Ramos (cell line): ENCODE data around the gene IL17RC.
"Not testable (repeated sequence)": the region's sequence is repeated elsewhere in the genome, so short reads cannot be mapped to it uniquely, and the experiment has no call there.

Source experiments
- in situ Hi-C: fragments of 300-500 bp; cut with MboI; formaldehyde crosslinking; loops from one replicate; pipeline ENCODE4 v1.14.3; 2022; ENCODE audit warnings: low sequenced_read_pairs; ENCODE audit not compliant: unreplicated experiment

The IL17RC gene, protein sequence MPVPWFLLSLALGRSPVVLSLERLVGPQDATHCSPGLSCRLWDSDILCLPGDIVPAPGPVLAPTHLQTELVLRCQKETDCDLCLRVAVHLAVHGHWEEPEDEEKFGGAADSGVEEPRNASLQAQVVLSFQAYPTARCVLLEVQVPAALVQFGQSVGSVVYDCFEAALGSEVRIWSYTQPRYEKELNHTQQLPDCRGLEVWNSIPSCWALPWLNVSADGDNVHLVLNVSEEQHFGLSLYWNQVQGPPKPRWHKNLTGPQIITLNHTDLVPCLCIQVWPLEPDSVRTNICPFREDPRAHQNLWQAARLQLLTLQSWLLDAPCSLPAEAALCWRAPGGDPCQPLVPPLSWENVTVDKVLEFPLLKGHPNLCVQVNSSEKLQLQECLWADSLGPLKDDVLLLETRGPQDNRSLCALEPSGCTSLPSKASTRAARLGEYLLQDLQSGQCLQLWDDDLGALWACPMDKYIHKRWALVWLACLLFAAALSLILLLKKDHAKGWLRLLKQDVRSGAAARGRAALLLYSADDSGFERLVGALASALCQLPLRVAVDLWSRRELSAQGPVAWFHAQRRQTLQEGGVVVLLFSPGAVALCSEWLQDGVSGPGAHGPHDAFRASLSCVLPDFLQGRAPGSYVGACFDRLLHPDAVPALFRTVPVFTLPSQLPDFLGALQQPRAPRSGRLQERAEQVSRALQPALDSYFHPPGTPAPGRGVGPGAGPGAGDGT

DNA sequence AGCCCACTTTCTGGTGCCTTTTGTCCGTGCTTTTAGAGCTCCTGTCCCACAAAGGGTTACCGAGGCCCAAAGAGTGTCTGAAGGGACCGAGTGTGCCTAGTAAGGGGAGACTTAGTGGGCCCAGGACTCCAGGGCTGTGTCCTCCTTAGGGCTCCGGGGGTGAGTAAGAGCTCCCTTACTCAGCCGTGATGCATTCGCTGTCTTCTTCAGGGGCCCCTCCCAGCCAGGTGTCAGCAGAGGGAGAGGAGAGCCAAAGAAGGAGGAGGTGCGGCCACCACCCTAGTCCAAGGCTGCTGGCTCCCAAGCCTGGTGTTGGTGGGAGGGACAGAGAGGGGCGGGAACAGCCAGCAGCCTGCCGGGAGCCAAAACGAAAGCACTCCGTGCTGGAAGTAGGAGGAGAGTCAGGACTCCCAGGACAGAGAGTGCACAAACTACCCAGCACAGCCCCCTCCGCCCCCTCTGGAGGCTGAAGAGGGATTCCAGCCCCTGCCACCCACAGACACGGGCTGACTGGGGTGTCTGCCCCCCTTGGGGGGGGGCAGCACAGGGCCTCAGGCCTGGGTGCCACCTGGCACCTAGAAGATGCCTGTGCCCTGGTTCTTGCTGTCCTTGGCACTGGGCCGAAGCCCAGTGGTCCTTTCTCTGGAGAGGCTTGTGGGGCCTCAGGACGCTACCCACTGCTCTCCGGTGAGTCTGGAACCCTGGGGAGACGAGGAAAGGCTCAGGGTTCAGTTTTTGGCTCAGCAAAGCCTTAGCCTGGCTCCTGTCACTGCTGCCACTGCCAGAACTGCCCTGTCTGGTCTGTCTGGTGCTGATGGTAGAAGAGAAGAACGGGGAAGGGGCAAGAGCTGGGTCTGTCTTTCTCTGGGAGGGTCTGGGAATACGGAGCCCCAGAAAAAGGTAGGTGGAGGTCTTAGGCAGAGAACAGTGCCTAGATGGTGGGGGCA is at the start of gene IL17RC:
TSS of gene IL17RC (plus strand) at position 365 of the 947 bp plus-strand sequence. CDS start at position 583, 218 bp downstream.
- in situ Hi-C loops: no loop called here

DNA sequence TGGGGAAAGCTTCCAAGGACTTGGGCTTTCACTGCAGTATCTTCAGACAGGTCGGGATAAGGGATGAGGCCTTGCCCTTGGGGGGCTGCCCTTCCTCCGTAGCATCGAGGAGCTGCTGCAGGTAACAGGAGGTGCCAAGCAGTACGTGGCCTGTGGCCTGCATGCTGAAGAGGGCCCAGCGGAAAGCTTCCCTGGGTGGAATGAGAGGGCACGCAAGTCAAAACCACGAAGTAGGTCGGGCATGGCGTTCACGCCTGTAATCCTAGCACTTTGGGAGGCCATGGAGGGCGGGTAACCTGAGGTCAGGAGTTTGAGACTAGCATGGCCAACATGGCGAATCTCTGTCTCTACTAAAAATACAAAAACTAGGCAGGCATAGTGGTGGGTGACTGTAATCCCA is 49.8 kb upstream of the IL17RC start:
- in situ Hi-C loops: no loop called here

DNA sequence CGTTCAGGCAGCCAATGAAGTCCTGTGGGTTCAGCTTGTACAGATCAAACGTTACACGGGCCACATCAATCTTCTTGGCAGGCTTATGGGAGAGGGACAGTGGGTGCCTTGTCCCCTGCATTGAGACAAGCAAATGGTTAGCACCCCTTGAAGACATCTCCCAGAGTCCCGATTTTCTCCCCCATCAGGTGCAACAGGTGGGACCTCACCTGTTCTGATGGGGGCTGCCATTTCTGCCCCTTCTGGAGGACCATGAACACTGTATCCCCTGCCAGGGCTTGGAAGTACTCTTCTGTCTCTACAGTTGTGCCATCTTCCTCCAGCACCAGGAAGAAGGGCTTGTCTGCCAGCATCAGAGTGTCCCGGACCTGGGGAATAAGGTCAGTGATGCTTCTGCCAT is 46.9 kb upstream of the IL17RC start:
- in situ Hi-C loops: no loop called here

DNA sequence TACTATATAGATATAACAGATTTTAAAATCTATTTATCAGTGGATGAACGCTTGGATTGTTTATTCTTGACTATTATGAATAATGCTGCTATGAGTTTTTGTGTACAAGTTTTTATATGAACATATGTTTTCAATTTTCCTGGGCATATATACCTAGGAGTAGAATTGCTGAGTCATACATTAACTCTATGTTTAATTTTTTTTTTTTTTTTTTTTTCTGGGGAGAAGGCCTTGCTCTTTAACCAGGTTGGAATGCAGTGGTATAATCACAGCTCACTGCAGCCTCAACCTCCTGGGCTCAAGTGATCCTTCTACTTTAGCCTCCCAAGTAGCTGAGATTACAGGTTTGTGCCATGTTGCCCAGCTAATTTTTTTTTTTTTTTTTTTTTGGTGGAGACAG is 45.9 kb upstream of the IL17RC start:
- in situ Hi-C loops: no loop called here

DNA sequence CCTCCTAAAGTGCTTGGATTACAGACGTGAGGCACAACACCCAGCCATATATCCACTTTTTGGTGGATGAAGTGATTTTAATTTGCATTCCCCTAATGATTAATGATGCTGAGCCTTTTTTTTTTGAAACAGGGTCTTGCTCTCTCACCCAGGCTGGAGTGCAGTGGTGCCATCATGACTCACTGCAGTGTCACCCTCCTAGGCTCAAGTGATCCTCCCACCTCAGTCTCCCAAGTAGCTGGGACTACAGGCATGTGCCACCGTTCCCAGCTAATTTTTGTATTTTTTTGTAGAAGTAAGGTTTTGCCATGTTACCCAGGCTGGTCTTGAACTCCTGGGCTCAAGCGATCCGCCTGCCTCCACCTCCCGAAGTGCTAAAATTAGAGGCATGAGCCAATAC is 44.8 kb upstream of the IL17RC start:
- in situ Hi-C loops: not testable (repeated sequence)

DNA sequence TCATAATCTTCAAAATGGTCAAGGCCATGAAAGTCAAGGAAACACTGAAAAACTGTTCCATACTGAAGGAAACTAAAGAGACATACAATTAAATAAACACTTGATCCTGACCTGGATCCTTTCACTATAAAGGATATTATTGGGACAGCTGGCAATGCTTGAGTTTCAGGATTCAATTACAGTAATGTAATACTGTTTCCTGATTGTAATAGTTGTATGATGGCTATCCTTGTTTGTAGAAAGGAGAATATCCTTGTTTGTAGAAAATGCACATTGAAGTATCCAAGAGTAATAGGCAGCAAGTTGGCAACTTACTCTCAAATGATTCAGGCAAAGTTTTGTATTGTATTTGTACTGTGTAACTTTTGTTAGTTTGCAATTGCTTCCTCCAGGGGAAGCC is 41.5 kb upstream of the IL17RC start:
- in situ Hi-C loops: no loop called here

DNA sequence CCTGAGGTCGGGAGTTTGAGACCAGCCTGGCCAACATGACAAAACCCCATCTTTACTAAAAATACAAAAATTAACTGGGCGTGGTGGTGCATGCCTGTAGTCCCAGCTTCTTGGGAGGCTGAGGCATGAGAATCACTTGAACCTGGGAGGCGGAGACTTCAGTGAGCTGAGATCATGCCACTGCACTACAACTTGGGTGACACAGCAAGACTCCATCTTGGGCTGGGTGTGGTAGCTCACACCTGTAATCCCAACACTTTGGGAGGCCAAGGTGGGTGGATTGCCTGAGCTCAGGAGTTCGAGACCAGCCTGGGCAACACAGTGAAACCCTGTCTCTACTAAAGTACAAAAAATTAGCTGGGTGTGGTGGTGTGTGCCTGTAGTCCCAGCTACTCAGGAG is 40.6 kb upstream of the IL17RC start:
- in situ Hi-C loops: not testable (repeated sequence)

DNA sequence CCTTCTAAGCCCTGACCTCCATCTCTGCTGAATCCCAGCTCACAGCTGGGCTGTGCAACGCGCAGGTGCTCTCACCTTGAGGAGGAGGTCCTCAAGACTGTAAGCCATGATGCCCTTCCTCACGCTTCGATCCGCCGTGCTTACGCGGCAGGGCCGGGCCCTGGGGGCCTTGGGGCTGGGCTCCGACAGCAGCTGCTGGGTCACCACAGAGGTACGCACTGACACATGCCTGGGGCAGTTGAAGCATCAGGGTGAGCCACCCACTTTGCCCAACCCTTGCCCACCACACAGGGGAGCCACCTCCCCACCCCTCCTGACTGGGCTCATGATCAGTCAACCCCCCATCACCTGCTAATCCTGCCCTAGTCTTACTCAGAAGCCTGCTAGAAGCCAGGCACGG is 39.9 kb upstream of the IL17RC start:
- in situ Hi-C loops: no loop called here

DNA sequence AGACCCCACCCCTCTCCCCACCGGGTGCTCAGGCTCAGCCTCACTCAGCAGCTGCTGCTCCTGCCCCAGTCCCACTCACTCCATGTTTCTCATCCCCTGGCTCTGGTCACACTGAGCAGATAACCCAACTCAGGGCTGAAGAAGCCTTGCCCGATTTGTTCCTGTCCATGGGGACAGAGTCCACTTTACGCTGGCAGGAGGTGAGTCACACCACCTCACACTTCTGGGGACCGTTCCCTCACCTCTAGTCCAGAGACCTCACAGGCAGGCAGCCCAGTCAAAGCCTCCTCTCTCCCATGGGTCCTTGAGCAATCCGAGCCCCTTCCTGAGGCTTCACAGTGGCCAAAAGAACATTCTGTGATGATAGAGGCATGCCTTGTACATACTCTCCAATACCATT is 38.2 kb upstream of the IL17RC start:
- in situ Hi-C loops: no loop called here

DNA sequence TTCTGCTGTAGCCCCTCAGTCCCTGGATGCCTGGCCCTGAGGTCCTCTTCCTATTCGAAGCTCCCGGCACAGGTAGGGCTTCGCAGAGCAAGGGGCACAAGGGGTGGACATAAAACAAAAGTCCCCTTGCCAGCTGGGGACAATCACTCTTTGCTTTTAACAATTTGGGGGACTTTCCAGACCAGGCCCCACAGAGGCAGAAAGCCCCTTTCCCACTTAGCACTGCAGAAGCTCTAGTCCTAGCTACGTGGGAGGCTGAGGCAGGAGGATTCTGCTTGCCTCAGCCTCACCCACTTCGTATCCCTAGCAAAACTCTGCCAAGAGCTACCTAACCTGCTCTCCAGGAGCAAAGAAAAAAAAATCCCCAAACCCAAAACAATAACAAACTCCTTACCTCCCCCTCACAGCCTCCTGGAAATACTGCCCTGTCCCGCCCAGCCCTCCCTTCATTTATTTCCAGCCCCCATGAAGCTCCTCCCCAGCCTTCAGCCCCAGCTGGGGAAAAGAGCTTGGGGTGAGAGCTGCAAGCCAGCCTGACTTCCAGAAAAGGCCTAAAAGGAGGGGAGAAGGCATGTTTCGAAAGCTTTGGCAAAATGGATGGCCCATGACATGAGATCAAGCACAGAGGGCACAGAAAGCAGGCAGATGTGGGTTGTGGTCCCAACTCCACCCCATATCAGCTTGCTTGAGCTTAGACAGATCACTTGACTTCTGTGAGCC is 36.9 kb upstream of the IL17RC start, which contains the start of gene CIDEC:
TSS of gene CIDEC (minus strand) at position 424 of the 720 bp plus-strand sequence. CDS start 1,767 bp downstream, outside the sequence.
- in situ Hi-C loops: no loop called here

DNA sequence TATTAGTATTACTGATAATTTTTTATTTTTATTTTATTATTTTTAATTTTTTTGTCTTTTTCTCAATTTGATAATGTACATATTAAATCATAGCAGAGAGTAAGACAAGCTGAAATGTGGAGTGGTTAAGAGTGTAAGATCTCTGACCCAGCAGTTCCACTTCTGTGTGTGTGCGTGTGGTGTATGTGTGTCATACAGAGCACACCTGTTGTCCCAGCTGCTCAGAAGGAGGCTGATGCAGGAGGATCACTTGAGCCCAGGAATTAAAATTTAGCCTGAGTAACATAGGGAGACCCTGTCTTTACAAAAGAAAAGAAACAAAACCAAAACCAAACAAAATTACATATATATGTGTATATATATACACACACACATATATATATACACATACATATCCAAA is 35.5 kb upstream of the IL17RC start:
- in situ Hi-C loops: no loop called here

DNA sequence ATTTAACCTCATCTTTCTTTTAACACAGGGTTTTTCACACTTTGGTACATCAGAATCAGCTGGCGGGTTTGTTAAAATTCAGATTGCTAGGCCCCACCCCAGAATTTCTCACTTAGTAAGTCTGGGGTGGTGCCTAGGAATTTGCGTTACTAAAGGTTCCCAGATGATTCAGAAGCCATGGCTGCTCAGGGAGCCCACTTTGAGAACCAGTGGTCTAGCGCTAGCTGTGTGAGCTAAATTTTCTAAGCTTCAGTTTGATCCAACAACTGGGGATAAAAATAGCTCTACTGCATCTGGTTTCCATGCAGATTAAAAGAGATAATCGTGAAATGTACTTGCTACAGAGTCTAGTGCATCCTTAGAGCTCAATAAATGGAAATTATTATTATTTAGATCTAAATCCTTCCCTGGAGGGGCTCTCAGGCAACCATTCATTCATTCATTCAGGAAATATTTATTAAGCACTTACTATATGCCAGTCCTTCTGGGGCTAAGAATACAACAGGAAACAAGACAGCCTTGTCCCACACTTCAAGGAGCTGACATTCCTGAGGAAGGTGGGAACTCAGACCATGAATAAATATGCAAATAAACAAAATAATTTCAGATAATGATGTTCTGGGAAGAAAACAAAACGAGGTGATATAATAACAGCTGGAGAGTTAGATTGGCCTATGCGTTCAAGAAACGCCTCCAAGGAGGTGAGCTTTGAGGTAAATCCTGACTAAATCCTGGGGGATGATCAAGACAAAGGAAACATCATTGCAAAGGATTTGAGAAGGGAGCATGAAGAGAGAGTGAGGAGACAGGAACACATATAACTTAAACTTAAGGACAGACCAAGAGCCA is 33.0 kb upstream of the IL17RC start:
- in situ Hi-C loops: no loop called here

DNA sequence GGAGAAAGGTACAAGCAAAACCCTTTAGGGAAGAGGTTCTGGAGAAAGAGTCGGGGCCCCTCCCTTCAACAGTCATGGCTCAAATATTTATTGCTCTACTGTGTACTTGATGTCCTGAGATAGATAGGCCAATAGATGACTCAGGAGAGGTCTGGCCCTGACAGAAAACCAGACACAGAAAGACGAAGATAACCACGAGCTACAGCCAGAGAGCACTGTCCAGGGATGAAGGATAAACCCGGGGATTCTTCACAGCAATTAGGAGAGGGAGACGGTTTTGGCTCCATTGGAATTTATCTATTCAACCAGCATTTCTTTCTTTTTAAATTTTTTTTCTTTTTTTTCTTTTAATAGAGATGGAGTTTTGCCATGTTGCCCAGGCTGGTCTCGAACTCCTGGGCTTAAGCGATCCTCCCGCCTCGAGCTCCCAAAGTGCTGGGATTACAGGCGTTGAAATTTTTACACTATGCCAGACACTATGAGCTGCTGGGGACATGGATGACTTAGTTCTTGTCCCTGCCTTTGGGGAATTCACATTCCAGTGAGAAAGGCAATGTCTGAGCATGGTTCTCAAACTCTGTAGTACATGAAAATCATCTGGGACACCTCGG is 32.2 kb upstream of the IL17RC start:
- in situ Hi-C loops: no loop called here

DNA sequence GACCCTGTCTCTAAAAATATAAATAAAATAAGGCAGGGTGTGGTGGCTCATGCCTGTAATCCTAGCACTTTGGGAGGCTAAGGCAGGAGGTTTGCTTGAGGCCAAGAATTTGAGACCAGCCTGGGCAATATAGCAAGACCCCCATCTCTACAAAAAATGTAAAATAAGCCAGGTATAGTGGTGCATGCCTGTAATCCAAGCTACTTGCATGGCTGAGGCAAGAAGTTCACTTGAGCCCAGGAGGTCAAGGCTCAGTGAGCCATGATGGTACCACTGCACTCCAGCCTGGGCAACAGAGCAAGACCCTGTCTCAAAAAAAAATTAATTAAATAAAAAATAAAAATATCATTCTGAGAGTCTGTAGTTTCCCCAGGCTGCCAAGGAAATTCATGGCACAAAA is 30.6 kb upstream of the IL17RC start:
- in situ Hi-C loops: no loop called here

DNA sequence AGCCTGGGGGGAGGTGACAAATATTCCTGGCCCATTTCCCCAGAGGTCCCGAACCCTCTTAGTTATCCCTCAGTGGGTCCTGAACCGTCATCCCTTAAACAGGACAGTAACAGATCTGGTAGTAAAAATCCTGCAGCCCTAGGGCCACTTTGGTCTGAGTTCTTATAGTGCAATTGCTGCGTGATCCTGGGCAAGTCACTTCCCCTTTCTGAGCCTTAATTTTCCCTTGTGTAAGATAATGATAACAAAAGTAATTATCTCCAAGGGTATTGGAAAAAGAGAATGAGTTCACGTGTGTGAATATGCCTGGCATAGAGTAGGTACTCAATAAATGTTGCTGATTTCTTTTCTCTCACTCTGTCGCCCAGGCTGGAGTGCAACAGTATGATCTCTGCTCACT is 29.4 kb upstream of the IL17RC start:
- in situ Hi-C loops: no loop called here

DNA sequence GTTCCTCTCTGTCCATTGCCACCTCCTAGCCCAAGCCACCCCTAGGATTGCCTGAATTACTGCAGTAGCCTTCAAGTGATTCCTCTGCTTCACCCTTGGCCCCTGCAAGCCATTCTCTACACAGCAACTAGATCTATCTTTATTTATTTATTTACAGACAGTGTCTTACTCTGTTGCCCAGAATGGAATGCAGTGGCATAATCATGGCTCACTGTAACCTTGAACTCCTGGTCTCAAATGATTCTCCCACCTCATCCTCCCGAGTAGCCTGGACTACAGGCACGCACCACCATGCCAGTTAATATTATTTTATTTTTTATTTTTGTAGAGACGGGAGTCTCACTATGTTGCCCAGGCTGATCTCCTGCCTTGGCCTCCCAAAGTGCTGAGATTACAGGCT is 28.4 kb upstream of the IL17RC start:
- in situ Hi-C loops: no loop called here

DNA sequence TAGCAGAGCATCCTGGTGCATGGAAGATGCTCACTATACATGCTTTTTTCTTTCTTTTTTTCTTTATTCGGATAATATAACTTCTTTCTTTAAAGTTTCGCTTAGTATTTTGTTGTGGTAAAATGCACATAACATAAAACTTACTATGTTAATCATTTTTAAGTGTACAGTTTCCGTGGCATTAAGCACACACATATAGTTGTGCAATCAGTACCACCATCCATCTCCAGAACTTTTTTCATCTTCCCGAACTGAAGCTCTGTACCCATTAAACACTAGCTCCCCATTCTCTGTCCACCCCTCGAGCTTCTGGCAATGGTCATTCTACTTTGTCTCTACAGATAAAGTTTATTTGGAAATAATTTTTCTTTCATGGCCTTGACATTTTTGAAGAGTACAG is 27.5 kb upstream of the IL17RC start:
- in situ Hi-C loops: no loop called here

DNA sequence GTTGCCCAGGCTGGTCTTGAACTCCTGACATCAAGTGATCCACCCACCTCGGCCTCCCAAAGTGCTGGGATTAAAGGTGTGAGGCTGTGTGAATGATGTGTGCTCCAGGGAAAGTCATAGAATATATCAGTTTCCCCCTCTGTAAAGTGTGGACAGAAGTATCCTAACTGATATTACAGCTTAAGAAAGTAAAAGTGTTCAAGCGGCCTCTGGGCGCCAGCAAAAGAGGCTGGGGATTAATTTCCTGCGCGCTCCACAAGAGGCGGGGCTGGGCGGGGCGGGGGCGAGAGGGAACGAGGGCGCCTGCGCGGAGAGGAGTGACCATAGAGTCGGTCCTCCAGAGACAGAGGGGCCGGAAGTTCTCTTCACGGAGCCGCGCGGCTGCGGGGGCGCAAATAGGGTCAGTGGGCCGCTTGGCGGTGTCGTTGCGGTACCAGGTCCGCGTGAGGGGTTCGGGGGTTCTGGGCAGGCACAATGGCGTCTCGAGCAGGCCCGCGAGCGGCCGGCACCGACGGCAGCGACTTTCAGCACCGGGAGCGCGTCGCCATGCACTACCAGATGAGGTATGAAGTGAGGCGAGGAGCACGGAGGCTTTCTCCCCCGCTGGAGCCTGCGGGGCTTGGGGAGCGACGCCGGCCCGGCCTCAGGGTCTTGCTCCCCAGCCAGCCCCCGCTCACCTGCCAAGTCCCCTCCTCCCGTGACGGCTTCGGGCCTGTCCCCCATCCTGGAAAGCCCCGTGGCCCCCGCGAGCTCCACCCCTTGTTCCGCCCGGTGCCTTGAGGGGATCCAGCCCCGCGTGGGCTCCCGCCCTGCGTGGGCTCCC is 26.4 kb upstream of the IL17RC start, which contains the start of gene JAGN1:
TSS of gene JAGN1 (plus strand) at position 362 of the 823 bp plus-strand sequence. CDS start at position 475, 113 bp downstream.
- in situ Hi-C loops: no loop called here
